ENCODE data around the gene CDH12. TPM values are rescaled to one million over a fixed set of nuclear protein-coding genes. Genes with fewer than 3 reads are reported as not detected.

Gene CDH12
- total RNA-seq, 2 experiments from 2014 or later, result not detected

DNA sequence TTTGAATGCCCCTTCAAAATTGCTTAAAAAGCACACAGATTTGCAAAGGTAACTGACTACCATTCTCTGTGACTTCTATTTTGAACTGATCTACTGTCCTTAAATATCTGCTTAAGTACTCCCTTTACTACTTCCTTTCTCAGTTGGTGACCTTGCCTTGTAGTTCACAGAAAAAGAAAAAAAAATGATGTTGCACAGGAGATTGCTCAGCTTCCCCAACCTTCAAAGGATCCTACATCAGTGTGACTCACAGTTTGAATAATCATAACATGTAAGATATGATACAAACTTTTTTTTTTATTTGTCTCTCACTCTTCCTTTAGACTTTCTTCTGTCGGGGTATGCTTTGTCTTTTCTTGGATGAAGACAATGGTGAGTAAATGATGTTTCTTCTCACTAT lies 1029.6 kb downstream of the CDH12 start:
- Mint-ChIP-seq H3K27me3 (no peaks in the 10 kb centered on the region), H3K4me1 (no peaks in the 10 kb centered on the region), H3K4me3 (no peak overlapping the region), H3K9me3 (ENCODE audit: low read depth) (no peaks in the 10 kb centered on the region), H3K36me3 (no peaks in the 10 kb centered on the region), H3K27ac (no peak overlapping the region)
- ATAC-seq (no peak), DNase-seq (no peak)
- CTCF ChIA-PET, result no interaction called here

DNA sequence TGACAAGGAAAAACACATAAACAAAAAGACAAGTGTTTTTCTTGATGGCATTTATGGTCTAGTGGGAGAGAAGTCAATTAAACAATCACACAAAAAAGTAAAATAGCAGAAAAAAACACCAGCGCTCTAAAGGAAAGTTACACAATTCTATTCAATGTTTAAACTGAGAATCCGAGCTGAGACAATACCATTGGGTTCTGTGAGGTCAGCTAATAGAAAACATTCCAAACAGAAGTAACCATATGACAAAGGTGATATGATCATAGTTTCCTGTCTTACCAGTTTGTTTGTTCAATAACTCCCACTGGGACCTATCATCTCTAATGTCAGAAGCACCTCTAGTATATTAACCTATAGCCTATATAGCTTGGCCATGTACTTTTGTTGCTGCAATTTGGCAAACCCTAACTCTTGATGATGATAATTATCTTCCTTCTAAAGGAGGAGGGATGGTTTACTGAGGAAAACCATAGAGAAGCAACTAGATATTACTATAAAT lies 1030.0 kb downstream of the CDH12 start:
- CTCF ChIA-PET, result no interaction called here
- Mint-ChIP-seq H3K27me3 (no peaks in the 10 kb centered on the region), H3K4me3 (no peak overlapping the region), H3K4me1 (peaks cover 3% of the 10 kb centered on the region), H3K27ac (no peak overlapping the region), H3K9me3 (ENCODE audit: low read depth) (no peaks in the 10 kb centered on the region), H3K36me3 (no peaks in the 10 kb centered on the region)
- ATAC-seq (no peak), DNase-seq (no peak)

DNA sequence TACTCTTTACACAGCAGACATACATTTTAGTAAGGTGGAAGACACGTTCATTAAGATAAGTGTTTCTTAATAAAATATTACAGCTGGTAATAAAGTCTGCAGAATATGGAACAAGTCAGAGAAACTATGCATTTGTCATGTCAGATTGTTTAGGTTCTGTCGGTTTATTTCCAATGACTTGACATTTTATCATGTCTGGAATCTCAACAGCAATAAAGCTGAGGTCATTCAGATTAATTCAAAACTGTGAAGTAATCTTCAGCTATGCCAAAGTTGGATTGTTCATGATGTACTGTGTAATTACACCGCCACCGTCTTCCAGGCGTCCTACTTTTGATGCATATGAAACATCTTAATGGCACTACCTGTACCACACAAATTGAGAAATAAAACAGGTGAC lies 1032.6 kb downstream of the CDH12 start:
- Mint-ChIP-seq H3K4me3 (no peak overlapping the region), H3K27ac (no peak overlapping the region), H3K27me3 (no peaks in the 10 kb centered on the region), H3K9me3 (ENCODE audit: low read depth) (no peaks in the 10 kb centered on the region), H3K4me1 (peaks cover 4% of the 10 kb centered on the region), H3K36me3 (no peaks in the 10 kb centered on the region)
- CTCF ChIA-PET, result no interaction called here
- DNase-seq (no peak), ATAC-seq (no peak)

DNA sequence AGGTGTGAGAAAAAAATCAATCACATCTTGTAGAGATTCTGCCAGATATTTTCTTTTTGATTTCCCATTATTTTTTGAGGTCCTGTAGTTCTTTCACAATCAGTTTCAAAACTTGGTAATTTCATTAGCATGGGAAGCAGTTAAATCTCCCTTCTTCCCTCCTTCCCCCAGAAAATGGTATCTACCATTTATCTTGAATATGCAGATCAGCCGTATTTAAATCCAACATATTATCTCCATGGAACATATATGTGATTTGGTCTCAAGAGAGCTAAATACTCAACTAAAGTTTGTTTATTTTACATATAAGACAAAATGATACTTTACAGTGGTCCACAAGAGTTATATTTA lies 1034.8 kb downstream of the CDH12 start:
- no peak overlapping the region for H3K27ac Mint-ChIP-seq
- CTCF ChIA-PET, result no interaction called here
- no peaks in the 10 kb centered on the region for H3K9me3 Mint-ChIP-seq (ENCODE audit: low read depth)
- DNase-seq (no peak), ATAC-seq (no peak)
- no peaks in the 10 kb centered on the region for H3K27me3 Mint-ChIP-seq
- no peak overlapping the region for H3K4me3 Mint-ChIP-seq
- no peaks in the 10 kb centered on the region for H3K36me3 Mint-ChIP-seq
- H3K4me1 Mint-ChIP-seq, result peaks cover 4% of the 10 kb centered on the region

DNA sequence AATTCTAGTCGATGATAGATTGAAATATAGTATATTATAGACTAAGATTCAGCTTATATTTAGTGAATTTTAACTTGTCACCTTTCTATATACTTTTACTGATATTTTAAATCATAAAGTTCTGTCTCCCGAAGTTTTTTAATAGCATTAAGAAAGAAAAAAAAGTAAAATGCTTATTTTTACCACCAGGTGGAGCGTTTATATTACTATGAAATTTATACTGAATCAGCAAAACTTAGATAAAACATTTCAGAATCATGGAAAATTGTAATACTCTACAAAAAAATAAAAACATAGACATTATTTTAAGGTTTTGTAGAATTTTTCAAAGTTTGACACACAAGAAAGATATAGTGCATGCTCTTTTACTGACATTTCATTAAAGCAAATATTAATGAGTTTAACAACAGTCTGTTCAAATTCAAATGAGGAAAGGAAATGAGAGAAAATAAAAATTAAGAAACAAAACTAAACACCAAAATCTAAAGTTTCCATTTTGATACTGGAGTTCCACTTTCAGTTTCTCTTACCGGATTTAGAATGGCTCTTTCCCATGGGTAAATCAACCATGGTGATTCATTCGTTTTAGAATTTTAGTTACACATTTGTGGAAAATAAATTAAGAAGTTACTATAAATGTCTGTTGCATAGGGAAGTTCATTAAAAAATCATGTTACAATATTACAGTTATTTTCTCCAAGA lies 1035.3 kb downstream of the CDH12 start:
- peaks cover 4% of the 10 kb centered on the region for H3K4me1 Mint-ChIP-seq
- H3K36me3 Mint-ChIP-seq, result no peaks in the 10 kb centered on the region
- no peak overlapping the region for H3K27ac Mint-ChIP-seq
- H3K27me3 Mint-ChIP-seq, result no peaks in the 10 kb centered on the region
- no peak for DNase-seq
- no peaks in the 10 kb centered on the region for H3K9me3 Mint-ChIP-seq (ENCODE audit: low read depth)
- no peak for ATAC-seq
- CTCF ChIA-PET, result no interaction called here
- H3K4me3 Mint-ChIP-seq, result no peak overlapping the region

DNA sequence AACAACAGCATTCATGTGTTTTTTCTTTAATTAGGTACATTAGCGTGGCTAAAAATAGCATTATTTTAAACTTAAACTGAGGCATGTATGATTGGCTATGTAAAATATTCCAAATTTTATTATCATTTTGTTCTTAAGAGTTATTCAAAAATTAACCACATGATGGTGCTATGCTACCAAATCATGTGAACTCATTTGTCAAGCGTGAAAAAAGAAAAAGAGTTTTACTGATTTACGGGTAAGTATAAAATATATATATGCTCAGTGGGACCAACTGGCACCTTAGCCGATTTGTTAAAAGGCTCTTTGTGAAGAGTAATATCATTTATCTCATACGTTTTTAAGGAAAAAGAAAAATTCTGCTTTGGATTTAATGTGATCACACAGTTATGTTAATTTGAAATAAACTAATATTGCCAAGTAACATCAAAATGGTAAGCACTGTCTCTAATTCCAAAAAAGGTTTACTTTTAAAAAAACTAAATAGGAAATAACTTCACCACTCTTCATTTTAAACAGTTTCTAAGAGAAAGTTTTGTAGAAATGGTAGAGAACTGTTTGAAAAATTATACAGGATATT lies 1042.3 kb downstream of the CDH12 start:
- no peak for ATAC-seq
- H3K27me3 Mint-ChIP-seq, result no peaks in the 10 kb centered on the region
- no peak overlapping the region for H3K27ac Mint-ChIP-seq
- H3K4me1 Mint-ChIP-seq, result no peaks in the 10 kb centered on the region
- no peaks in the 10 kb centered on the region for H3K9me3 Mint-ChIP-seq (ENCODE audit: low read depth)
- no peak for DNase-seq
- H3K36me3 Mint-ChIP-seq, result no peaks in the 10 kb centered on the region
- CTCF ChIA-PET, result no interaction called here
- H3K4me3 Mint-ChIP-seq, result no peak overlapping the region

DNA sequence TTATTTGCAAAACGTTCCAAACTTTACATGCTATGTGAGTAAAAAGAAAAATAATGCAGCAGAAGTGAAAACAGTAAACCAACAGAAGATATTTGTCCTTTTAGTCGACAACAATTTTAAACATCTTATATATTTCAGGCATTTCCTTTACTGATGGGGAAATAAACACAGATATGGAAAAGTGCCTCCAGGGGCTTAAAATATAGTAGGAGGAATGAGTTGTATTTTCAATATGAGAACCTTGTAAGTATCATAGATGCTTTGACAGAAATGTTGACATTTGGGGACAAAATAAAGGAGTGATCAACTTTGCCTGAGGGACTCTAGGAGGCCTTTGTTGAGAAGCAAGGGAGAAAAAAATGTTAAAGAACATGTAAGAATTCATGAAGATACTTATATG lies 1043.5 kb downstream of the CDH12 start:
- Mint-ChIP-seq H3K27me3 (no peaks in the 10 kb centered on the region), H3K9me3 (ENCODE audit: low read depth) (no peaks in the 10 kb centered on the region), H3K4me1 (no peaks in the 10 kb centered on the region), H3K36me3 (no peaks in the 10 kb centered on the region), H3K4me3 (no peak overlapping the region), H3K27ac (no peak overlapping the region)
- ATAC-seq, result no peak
- CTCF ChIA-PET, result no interaction called here
- DNase-seq, result no peak

DNA sequence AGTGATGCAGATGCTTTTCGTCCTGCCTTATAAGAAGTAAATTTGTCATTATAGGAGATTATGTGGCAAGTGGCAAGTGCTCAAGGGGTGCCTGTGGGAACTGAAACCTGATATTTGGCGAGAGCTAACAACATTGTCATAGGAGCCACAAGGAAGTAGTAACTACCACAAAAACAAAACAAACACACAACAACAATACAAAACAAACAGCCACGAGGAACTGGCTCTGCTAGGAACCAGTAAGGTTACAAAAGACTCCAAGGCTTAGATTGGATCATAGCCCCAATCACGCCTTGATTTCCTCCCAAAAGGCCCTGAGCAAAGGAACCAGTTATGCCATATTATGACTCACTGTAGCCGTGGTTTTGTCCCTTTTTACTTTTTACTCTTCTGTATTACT lies 1045.2 kb downstream of the CDH12 start:
- no peaks in the 10 kb centered on the region for H3K4me1 Mint-ChIP-seq
- no peaks in the 10 kb centered on the region for H3K27me3 Mint-ChIP-seq
- H3K36me3 Mint-ChIP-seq, result no peaks in the 10 kb centered on the region
- no peak for DNase-seq
- CTCF ChIA-PET, result no interaction called here
- H3K27ac Mint-ChIP-seq, result no peak overlapping the region
- no peaks in the 10 kb centered on the region for H3K9me3 Mint-ChIP-seq (ENCODE audit: low read depth)
- ATAC-seq, result no peak
- H3K4me3 Mint-ChIP-seq, result no peak overlapping the region

DNA sequence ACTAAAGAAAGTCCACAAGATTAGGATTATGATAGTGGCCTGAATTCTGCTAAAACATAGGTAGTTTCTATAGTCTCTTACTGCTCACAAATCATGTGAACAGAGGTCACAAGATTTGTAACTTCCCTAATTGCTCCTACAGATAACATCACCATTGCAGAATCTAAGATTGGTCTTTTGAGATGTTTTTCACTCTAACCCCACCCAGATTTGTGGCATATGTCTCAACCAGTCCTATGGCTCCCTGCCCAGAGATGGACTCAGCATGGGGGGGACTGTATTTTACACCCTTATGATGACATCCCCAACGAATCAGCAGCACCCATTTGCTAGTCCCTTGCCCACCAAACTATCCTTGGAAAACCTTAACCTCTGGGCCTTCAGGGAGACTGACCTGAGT lies 1046.2 kb downstream of the CDH12 start:
- CTCF ChIA-PET, result no interaction called here

DNA sequence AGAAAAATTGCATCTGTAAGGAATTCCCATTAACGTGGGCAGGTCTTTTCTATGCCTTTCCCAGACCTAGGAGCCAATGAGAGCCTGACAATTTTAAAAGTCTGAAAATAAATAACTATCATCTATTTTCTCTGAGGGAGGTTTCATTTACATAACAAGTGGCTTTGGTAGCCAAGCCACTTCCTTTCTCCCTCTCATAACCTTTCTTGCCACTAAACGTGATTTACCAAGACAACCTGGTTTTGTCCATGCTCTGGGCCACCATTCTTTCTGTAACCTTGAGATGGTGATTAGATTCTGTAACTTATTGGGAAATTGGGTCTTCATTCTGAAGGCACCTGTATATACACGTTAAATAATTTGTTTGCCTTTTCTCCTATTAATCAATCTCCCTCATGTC lies 1046.9 kb downstream of the CDH12 start:
- CTCF ChIA-PET, result no interaction called here
- Mint-ChIP-seq H3K9me3 (ENCODE audit: low read depth) (no peaks in the 10 kb centered on the region), H3K27ac (no peak overlapping the region), H3K27me3 (no peaks in the 10 kb centered on the region), H3K4me1 (no peaks in the 10 kb centered on the region), H3K4me3 (no peak overlapping the region), H3K36me3 (no peaks in the 10 kb centered on the region)
- ATAC-seq, result no peak
- DNase-seq, result no peak

More for the DNA sequence above, 1046.2 kb downstream of the CDH12 start:
- DNase-seq (no peak), ATAC-seq (no peak)
- Mint-ChIP-seq H3K27me3 (no peaks in the 10 kb centered on the region), H3K9me3 (ENCODE audit: low read depth) (no peaks in the 10 kb centered on the region), H3K27ac (no peak overlapping the region), H3K4me3 (no peak overlapping the region), H3K36me3 (no peaks in the 10 kb centered on the region), H3K4me1 (no peaks in the 10 kb centered on the region)

DNA sequence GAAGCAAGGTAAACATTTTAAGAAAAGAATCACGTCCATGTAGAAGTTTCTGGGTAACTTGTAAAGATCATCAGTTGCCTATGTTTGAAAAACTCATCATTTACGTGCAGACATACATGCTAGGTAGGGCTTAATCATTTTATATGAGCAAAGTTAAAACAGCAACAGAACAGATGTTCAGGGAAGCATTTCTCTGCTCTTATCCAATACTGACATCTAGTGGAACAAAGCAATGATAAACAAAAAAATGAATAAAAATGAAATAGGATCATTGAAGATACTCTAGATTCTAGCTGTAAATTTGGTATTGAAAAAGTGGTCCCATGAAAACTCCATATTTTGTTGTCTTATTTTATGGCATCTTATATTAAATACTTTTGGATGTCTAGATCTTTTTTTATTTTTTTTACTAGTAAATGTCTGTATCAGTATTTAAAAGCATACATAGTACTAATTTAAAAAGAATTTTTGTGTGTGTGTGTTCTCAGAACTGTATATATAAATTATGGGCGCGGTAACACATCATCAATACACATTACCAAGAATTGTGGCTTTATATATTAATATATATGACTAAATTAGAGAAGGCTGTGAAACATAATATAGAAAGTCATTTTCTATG lies 1050.2 kb downstream of the CDH12 start:
- ATAC-seq (no peak), DNase-seq (no peak)
- H3K27ac Mint-ChIP-seq, result no peak overlapping the region
- no peak overlapping the region for H3K4me3 Mint-ChIP-seq
- H3K9me3 Mint-ChIP-seq (ENCODE audit: low read depth), result peaks cover 2% of the 10 kb centered on the region
- CTCF ChIA-PET, result no interaction called here
- no peaks in the 10 kb centered on the region for H3K36me3 Mint-ChIP-seq
- no peaks in the 10 kb centered on the region for H3K27me3 Mint-ChIP-seq
- H3K4me1 Mint-ChIP-seq, result no peaks in the 10 kb centered on the region

DNA sequence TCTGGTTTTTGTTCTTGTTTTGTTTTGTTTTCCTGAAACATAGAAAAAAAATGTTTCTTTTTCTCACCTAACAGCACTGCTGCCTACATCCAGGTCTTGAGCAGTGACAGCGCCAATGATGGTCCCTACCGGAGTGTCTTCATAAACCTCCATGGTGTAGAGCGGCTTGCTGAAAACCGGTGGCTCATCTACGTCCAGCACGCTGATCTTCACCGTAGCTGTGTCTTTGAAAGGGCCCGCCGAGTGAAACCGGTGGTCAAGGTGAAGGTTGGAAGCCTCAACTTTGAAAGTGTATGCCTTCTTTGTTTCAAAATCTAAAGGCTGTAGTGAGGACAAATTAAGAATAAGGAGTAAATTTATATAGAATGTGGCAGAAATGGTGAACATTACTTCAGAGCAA lies 1051.0 kb downstream of the CDH12 start:
- H3K27me3 Mint-ChIP-seq, result no peaks in the 10 kb centered on the region
- CTCF ChIA-PET, result no interaction called here
- ATAC-seq, result no peak
- H3K36me3 Mint-ChIP-seq, result no peaks in the 10 kb centered on the region
- no peak for DNase-seq
- H3K9me3 Mint-ChIP-seq (ENCODE audit: low read depth), result peaks cover 2% of the 10 kb centered on the region
- H3K4me3 Mint-ChIP-seq, result no peak overlapping the region
- H3K27ac Mint-ChIP-seq, result no peak overlapping the region
- H3K4me1 Mint-ChIP-seq, result no peaks in the 10 kb centered on the region

DNA sequence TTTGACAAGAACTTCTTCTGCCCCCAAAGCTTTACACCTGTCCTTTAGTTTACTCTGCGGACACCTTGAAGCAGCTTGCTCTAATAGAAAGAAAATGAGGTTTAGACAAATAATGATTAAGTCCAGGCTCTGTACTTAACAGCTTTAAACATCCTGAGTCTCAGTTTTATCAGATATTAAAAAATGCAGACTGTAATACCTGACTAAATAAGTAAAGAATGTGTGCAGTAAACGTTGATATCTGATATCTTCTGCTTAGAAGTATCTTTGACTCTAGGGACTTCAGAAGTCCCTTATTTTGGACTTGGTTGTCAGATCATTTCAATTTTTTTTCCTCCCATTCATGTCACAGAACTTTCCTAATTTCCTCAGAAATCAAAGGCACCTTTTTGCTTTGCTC lies 1060.4 kb downstream of the CDH12 start:
- Mint-ChIP-seq H3K4me3 (no peak overlapping the region), H3K4me1 (no peaks in the 10 kb centered on the region), H3K27me3 (no peaks in the 10 kb centered on the region), H3K36me3 (no peaks in the 10 kb centered on the region), H3K27ac (no peak overlapping the region), H3K9me3 (ENCODE audit: low read depth) (peaks cover 2% of the 10 kb centered on the region)
- ATAC-seq (no peak), DNase-seq (no peak)
- CTCF ChIA-PET, result interaction anchor here (0.7 kb wide), 1 partner anchor 84 kb away, joined by 5 read pairs; no protein-coding TSS in a partner anchor

DNA sequence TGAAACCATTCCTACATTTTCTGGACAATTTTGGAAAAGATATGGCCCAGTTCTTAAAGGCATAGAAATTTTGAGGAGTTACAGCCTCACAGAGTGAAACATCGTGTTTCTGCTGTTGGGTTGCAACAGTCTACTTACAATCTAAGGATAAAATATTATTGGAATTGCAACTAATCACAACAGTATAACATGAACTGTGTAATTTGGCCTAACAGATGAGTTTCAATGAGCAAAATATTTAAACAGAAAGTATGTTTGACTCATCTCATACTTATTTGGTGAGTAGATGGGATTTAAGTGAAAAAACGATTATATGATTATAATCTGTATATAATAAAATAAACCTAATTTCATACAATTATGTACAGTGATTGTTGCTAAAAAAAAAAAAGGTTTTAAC lies 1061.8 kb downstream of the CDH12 start:
- H3K9me3 Mint-ChIP-seq (ENCODE audit: low read depth), result peaks cover 2% of the 10 kb centered on the region
- CTCF ChIA-PET, result no interaction called here
- H3K27me3 Mint-ChIP-seq, result no peaks in the 10 kb centered on the region
- H3K4me3 Mint-ChIP-seq, result no peak overlapping the region
- DNase-seq, result no peak
- no peak for ATAC-seq
- no peaks in the 10 kb centered on the region for H3K4me1 Mint-ChIP-seq
- no peak overlapping the region for H3K27ac Mint-ChIP-seq
- H3K36me3 Mint-ChIP-seq, result no peaks in the 10 kb centered on the region
